Activated B cell treated with CpG ODN at 0.5 μM for 24 hours (primary cell): ENCODE data around the gene BTBD19. TPM values are rescaled to one million over a fixed set of nuclear protein-coding genes. Genes with fewer than 3 reads are reported as not detected.
A peak's percentile ranks its signal among the peaks of the same experiment; 100 is the strongest.
"Not testable (repeated sequence)": the region's sequence is repeated elsewhere in the genome, so short reads cannot be mapped to it uniquely, and the experiment has no call there.

ENCODE experiments used
- ATAC-seq: fragments of 200-7000 bp; cut with Tn5 transposase; one replicate; pipeline ENCODE4 v1.10.0; 2021; ENCODE audit warnings: low read depth, mild to moderate bottlenecking, moderate library complexity
- CTCF ChIA-PET: fragments of 350-600 bp; sonication (Branson Sonifier 250); formaldehyde crosslinking; loops from one replicate; lab custom pipeline; 2021; ENCODE audit warnings: antibody characterized with exemption; lab: Charles Lee
- POLR2A ChIA-PET: fragments of 350-600 bp; sonication (Branson Sonifier 250); formaldehyde crosslinking; loops from one replicate; lab custom pipeline; 2021; ENCODE audit warnings: antibody characterized with exemption; lab: Charles Lee
- DNase-seq: peaks from one replicate; pipeline ENCODE4 v3.0.0; 2022
- H3K27ac Mint-ChIP-seq: one replicate; pipeline ENCODE4 v1.8.0; 2020; ENCODE audit warnings: mixed read lengths
- H3K27me3 Mint-ChIP-seq: one replicate; pipeline ENCODE4 v1.8.0; 2021; ENCODE audit warnings: mixed read lengths
- H3K36me3 Mint-ChIP-seq: one replicate; pipeline ENCODE4 v1.8.0; 2021; ENCODE audit warnings: low read depth, mixed read lengths
- H3K4me1 Mint-ChIP-seq: one replicate; pipeline ENCODE4 v1.8.0; 2021; ENCODE audit warnings: mixed read lengths
- H3K4me3 Mint-ChIP-seq: one replicate; pipeline ENCODE4 v1.8.0; 2020; ENCODE audit warnings: mild to moderate bottlenecking, mixed read lengths
- H3K9me3 Mint-ChIP-seq: one replicate; pipeline ENCODE4 v1.8.0; 2020; ENCODE audit warnings: mixed read lengths
- intact Hi-C: fragments of 100-400 bp; cut with micrococcal nuclease; formaldehyde crosslinking; loops from one replicate; pipeline ENCODE4 v1.15.1; 2024
- total RNA-seq: library from RNA; stranded (reverse); gene quantifications from 2 replicates; pipeline ENCODE4 v1.2.3, GENCODE V29; 2022
- TF ChIP-seq, protein P1 (sequence below): fragments of 200-600 bp; IDR thresholded peaks from one replicate; pipeline ENCODE4 v1.8.0; 2022; ENCODE audit warnings: antibody characterized with exemption, mild to moderate bottlenecking

BTBD19 gene, protein sequence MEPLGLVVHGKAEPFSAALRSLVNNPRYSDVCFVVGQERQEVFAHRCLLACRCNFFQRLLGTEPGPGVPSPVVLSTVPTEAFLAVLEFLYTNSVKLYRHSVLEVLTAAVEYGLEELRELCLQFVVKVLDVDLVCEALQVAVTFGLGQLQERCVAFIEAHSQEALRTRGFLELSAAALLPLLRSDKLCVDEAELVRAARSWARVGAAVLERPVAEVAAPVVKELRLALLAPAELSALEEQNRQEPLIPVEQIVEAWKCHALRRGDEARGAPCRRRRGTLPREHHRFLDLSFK
- total RNA-seq = 25.8 and 27.6 TPM in 2 replicates

DNA sequence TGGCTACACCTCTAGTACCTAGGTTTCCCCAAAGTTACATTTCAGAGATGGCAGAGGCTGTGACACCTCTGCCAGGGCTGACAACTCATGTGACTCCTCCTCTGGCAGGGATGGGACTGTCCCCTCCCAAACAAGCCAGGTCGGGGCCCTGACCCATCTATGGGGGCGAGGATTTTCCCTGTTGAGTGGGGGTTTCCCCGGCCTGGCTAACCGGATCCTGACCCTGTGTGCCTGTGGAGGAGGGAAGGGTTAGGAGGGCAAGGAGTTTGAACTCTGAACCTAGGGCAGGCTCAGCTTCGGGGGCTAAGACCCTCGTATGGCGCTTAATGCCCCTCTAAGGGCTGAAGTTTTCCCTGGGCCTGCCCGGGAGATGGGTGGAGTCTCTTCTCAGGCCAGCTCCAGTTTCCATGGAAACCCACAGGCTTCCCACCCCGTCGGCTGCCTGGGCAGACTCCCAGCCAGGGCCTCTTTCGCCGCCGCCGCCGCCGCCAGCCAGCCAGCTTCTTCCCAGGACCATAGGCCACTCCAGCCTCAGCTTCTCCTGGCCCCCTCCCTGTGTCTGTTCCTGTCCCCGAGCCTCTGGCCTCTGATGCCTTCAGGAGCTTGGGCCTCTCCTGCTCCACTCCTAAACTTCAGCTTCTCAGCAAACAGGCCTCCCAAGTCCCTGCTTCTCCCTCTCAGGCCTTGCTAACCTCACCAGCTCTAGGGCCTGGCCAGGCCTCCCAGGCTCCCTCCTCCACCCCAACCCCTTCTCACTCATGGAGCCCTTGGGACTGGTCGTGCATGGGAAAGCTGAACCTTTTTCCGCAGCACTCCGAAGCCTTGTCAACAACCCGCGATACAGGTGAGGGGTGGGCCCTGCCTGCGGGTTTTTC, at the start of gene BTBD19:
TSS of gene BTBD19 (plus strand) at position 461 of the 875 bp plus-strand sequence. CDS start at position 759, 298 bp downstream.
- peak; percentile 20 for ATAC-seq
- Mint-ChIP-seq H3K27ac (peak within 1 kb of the TSS; percentile 97), H3K27me3 (no peaks in the 10 kb centered on the region), H3K4me1 (peaks cover 59% of the 10 kb centered on the region), H3K36me3 (peaks cover 40% of the 10 kb centered on the region), H3K9me3 (no peaks in the 10 kb centered on the region), H3K4me3 (peak within 1 kb of the TSS; percentile 74)
- intact Hi-C loops = loop anchor here (10.0 kb wide), 1 partner anchor 777 kb away; the partner anchor contains the start of gene NASP
- CTCF ChIA-PET = interaction anchor here (0.8 to 1.9 kb wide), 8 partner anchors 8 to 79 kb away, joined by 3 to 25 read pairs (median 5); partner anchors contain the start of genes BEST4, PLK3 and RNU5D-1
- TF ChIP-seq, protein P1, sequence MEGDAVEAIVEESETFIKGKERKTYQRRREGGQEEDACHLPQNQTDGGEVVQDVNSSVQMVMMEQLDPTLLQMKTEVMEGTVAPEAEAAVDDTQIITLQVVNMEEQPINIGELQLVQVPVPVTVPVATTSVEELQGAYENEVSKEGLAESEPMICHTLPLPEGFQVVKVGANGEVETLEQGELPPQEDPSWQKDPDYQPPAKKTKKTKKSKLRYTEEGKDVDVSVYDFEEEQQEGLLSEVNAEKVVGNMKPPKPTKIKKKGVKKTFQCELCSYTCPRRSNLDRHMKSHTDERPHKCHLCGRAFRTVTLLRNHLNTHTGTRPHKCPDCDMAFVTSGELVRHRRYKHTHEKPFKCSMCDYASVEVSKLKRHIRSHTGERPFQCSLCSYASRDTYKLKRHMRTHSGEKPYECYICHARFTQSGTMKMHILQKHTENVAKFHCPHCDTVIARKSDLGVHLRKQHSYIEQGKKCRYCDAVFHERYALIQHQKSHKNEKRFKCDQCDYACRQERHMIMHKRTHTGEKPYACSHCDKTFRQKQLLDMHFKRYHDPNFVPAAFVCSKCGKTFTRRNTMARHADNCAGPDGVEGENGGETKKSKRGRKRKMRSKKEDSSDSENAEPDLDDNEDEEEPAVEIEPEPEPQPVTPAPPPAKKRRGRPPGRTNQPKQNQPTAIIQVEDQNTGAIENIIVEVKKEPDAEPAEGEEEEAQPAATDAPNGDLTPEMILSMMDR = no peak
- no peak for DNase-seq
- POLR2A ChIA-PET = interaction anchor here (0.6 to 9.4 kb wide), 21 partner anchors 6 to 775 kb away, joined by 3 to 364 read pairs (median 8); partner anchors contain the start of genes ARMH1, HECTD3, PLK3 and PRDX1

- Mint-ChIP-seq H3K4me3 (no peak overlapping the region), H3K9me3 (no peaks in the 10 kb centered on the region), H3K4me1 (peaks cover 18% of the 10 kb centered on the region), H3K36me3 (no peaks in the 10 kb centered on the region), H3K27ac (no peak overlapping the region), H3K27me3 (no peaks in the 10 kb centered on the region)
- DNase-seq (no peak), ATAC-seq (no peak)
- TF ChIP-seq, protein P1 = no peak
- POLR2A ChIA-PET = interaction anchor here (1.1 to 1.8 kb wide), 3 partner anchors 17 to 41 kb away, joined by 3 to 6 read pairs (median 4); partner anchors contain the start of genes PLK3 and RPS8
- intact Hi-C loops = no loop called here
- CTCF ChIA-PET = no interaction called here
Observed at GRCh38 chr1:44759077-44759476, 49.2 kb upstream of the BTBD19 start.

DNA sequence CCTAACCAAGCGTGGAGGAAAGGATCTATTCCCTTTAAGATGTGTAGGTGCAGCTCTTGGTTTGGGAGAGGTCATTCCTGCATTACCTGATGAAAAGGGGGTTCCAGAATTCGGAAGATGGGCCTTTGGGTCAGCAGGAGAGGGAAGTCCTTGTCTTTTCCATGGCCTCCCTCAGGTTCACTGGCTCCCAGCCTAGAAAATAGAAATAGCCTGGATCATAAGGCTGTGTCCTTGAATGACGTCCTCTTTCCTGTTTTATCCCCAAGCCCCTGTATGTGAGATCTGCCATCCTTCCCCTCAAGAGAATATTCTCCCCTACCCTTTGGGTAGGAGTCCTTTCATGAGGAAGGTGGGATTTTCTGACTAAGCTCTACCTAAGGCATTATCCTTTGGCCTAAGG, 47.4 kb upstream of the BTBD19 start:
- no peak overlapping the region for H3K27ac Mint-ChIP-seq
- H3K27me3 Mint-ChIP-seq = no peaks in the 10 kb centered on the region
- H3K4me3 Mint-ChIP-seq = no peak overlapping the region
- no peaks in the 10 kb centered on the region for H3K9me3 Mint-ChIP-seq
- intact Hi-C loops = no loop called here
- DNase-seq = no peak
- TF ChIP-seq, protein P1 = no peak
- ChIA-PET CTCF (no interaction called here), POLR2A (interaction anchor here (0.9 to 1.8 kb wide), 2 partner anchors 15 to 40 kb away, joined by 3 to 6 read pairs; no protein-coding TSS in a partner anchor)
- peaks cover 13% of the 10 kb centered on the region for H3K4me1 Mint-ChIP-seq
- H3K36me3 Mint-ChIP-seq = no peaks in the 10 kb centered on the region
- no peak for ATAC-seq

DNA sequence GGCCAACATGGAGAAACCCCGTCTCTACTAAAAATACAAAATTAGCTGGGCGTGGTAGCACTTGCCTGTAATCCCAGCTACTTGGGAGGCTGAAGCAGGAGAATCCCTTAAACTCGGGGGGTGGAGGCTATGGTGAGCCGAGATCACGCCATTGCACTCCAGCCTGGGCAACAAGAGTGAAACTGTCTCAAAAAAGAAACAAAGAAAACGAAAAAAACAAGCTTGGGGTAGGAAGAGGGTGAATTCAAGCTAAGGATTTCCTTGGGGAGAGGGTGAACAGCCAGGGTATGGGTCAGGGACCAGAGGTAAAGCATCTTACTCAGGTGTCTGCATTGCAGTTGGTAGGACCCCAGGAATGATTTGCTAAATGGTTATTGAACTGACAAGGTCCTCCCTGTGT, 41.9 kb upstream of the BTBD19 start:
- CTCF ChIA-PET = interaction anchor here (1.0 kb wide), 1 partner anchor 18 kb away, joined by 3 read pairs; no protein-coding TSS in a partner anchor
- POLR2A ChIA-PET = interaction anchor here (0.7 to 2.3 kb wide), 6 partner anchors 9 to 53 kb away, joined by 3 to 10 read pairs (median 6); partner anchors contain the start of genes PLK3 and RPS8
- ATAC-seq, H3K36me3 Mint-ChIP-seq, H3K27me3 Mint-ChIP-seq, H3K4me1 Mint-ChIP-seq, H3K4me3 Mint-ChIP-seq, intact Hi-C loops, H3K9me3 Mint-ChIP-seq, H3K27ac Mint-ChIP-seq, DNase-seq: not testable (repeated sequence)
